ENCODE data around the gene BNC2.
A peak's percentile ranks its signal among the peaks of the same experiment; 100 is the strongest.

The BNC2 gene

GRCh38 chr9:16425562-16426231, 444.8 kb downstream of the BNC2 start:
- no peak overlapping the region for H3K27ac ChIP-seq (ENCODE audit: poor library complexity, severe bottlenecking)
- no peaks in the 10 kb centered on the region for H3K27me3 ChIP-seq (ENCODE audit: insufficient read depth, poor library complexity, severe bottlenecking)
- no peak overlapping the region for H3K4me3 ChIP-seq (ENCODE audit: severe bottlenecking)
- DNase-seq (ENCODE audit: low spot score) = no peak
- no peak for TF ChIP-seq CTCF (IDR thresholded peaks at IDR 0.05; ENCODE audit: poor library complexity, severe bottlenecking)
- peaks cover 17% of the 10 kb centered on the region for H3K4me1 ChIP-seq (ENCODE audit: insufficient read depth, poor library complexity, severe bottlenecking)
- no peaks in the 10 kb centered on the region for H3K36me3 ChIP-seq (ENCODE audit: low read depth)
- no peaks in the 10 kb centered on the region for H3K9me3 ChIP-seq (ENCODE audit: severe bottlenecking)
- ATAC-seq (ENCODE audit: low read depth) = peak; percentile 73; the same call in 2 of the 3 replicates

GRCh38 chr9:16422114-16422513, 448.4 kb downstream of the BNC2 start:
- H3K4me1 ChIP-seq (ENCODE audit: insufficient read depth, poor library complexity, severe bottlenecking) = peaks cover 17% of the 10 kb centered on the region
- DNase-seq (ENCODE audit: low spot score) (no peak), ATAC-seq (ENCODE audit: low read depth) (no peak)
- no peak overlapping the region for H3K4me3 ChIP-seq (ENCODE audit: severe bottlenecking)
- no peak overlapping the region for H3K27ac ChIP-seq (ENCODE audit: poor library complexity, severe bottlenecking)
- H3K36me3 ChIP-seq (ENCODE audit: low read depth) = no peaks in the 10 kb centered on the region
- H3K27me3 ChIP-seq (ENCODE audit: insufficient read depth, poor library complexity, severe bottlenecking) = no peaks in the 10 kb centered on the region
- TF ChIP-seq CTCF (IDR thresholded peaks at IDR 0.05; ENCODE audit: poor library complexity, severe bottlenecking) = no peak
- H3K9me3 ChIP-seq (ENCODE audit: severe bottlenecking) = no peaks in the 10 kb centered on the region

- no peak overlapping the region for H3K4me3 ChIP-seq (ENCODE audit: severe bottlenecking)
- TF ChIP-seq CTCF (IDR thresholded peaks at IDR 0.05; ENCODE audit: poor library complexity, severe bottlenecking) = no peak
- H3K36me3 ChIP-seq (ENCODE audit: low read depth) = no peaks in the 10 kb centered on the region
- H3K9me3 ChIP-seq (ENCODE audit: severe bottlenecking) = no peaks in the 10 kb centered on the region
- no peak for ATAC-seq (ENCODE audit: low read depth)
- no peaks in the 10 kb centered on the region for H3K27me3 ChIP-seq (ENCODE audit: insufficient read depth, poor library complexity, severe bottlenecking)
- H3K27ac ChIP-seq (ENCODE audit: poor library complexity, severe bottlenecking) = no peak overlapping the region
- no peak for DNase-seq (ENCODE audit: low spot score)
- H3K4me1 ChIP-seq (ENCODE audit: insufficient read depth, poor library complexity, severe bottlenecking) = peaks cover 15% of the 10 kb centered on the region
Measured at GRCh38 chr9:16421532-16421931, 448.9 kb downstream of the BNC2 start.

- Histone ChIP-seq H3K4me3 (ENCODE audit: severe bottlenecking) (no peak overlapping the region), H3K36me3 (ENCODE audit: low read depth) (no peaks in the 10 kb centered on the region), H3K27ac (ENCODE audit: poor library complexity, severe bottlenecking) (no peak overlapping the region), H3K27me3 (ENCODE audit: insufficient read depth, poor library complexity, severe bottlenecking) (no peaks in the 10 kb centered on the region), H3K9me3 (ENCODE audit: severe bottlenecking) (no peaks in the 10 kb centered on the region), H3K4me1 (ENCODE audit: insufficient read depth, poor library complexity, severe bottlenecking) (peaks cover 2% of the 10 kb centered on the region)
- DNase-seq (ENCODE audit: low spot score) (no peak), ATAC-seq (ENCODE audit: low read depth) (no peak)
- TF ChIP-seq CTCF (IDR thresholded peaks at IDR 0.05; ENCODE audit: poor library complexity, severe bottlenecking) = no peak
Measured at GRCh38 chr9:16419124-16419523, 451.3 kb downstream of the BNC2 start.

GRCh38 chr9:16418721-16419120, 451.7 kb downstream of the BNC2 start:
- H3K27ac ChIP-seq (ENCODE audit: poor library complexity, severe bottlenecking) = no peak overlapping the region

More at GRCh38 chr9:16418721-16419120, 451.7 kb downstream of the BNC2 start:
- Histone ChIP-seq H3K27me3 (ENCODE audit: insufficient read depth, poor library complexity, severe bottlenecking) (no peaks in the 10 kb centered on the region), H3K9me3 (ENCODE audit: severe bottlenecking) (no peaks in the 10 kb centered on the region), H3K4me3 (ENCODE audit: severe bottlenecking) (no peak overlapping the region), H3K36me3 (ENCODE audit: low read depth) (no peaks in the 10 kb centered on the region), H3K4me1 (ENCODE audit: insufficient read depth, poor library complexity, severe bottlenecking) (peaks cover 6% of the 10 kb centered on the region)
- no peak for TF ChIP-seq CTCF (IDR thresholded peaks at IDR 0.05; ENCODE audit: poor library complexity, severe bottlenecking)
- ATAC-seq (ENCODE audit: low read depth) = no peak
- no peak for DNase-seq (ENCODE audit: low spot score)

Measured in RWPE2 (cell line).